NK-92 treated with Interleukin-12 subunit alpha and Interleukin-12 subunit beta, amount 100 ng/mL, for 24 hours (cell line): ENCODE measurements around the gene LHX6.

ENCODE experiments used
- DNase-seq: peaks from one replicate; lab custom pipeline; 2025; lab: John Stamatoyannopoulos, UW

LHX6 gene

DNA sequence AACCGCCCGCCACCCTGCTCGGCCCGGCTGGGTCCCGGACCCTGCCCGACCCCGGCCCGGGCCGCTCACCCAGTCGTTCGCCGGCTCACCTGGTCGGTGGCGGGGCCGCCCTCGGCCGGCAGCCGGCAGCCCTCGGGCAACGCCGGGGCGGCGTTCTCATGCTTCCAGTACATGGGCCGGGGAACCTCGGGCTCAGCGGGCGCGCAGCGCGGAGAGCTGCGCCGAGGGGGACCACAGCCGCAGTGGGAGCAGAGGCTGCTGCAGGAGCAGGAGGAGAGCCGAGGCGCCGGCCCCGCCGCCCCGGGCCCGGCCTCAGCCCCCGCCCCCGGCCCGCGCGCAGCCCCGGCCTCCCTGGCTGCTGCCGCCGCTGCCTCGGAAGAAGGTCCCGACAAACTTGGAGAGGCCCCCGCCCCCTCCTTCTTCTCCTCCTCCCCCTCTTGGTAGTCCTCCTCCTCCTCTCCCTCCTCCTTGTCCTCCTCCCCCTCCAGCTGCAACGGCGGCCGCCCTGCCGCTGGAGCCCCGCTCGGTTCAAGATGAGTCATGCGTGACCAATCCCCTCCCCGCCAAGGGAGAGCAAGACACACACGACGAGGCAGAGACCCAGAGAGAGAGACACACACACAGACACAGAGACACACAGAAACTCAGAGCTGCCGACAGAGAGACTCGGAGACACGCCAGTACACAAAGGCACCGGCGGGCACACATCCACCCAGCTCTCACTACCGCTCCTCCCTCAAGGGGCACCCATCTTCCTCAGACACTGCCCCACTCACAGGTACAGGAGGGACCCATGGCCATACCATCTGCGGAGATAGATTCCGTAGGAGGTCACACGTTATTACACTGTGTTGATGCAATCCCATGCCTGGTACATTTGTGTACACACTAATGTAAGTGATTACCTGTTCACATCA lies at the start of gene LHX6:
Gene LHX6 (minus strand): TSS at position 390 of the 917 bp plus-strand sequence. CDS start 217 bp downstream, at position 173.
- DNase-seq: no peak

DNA sequence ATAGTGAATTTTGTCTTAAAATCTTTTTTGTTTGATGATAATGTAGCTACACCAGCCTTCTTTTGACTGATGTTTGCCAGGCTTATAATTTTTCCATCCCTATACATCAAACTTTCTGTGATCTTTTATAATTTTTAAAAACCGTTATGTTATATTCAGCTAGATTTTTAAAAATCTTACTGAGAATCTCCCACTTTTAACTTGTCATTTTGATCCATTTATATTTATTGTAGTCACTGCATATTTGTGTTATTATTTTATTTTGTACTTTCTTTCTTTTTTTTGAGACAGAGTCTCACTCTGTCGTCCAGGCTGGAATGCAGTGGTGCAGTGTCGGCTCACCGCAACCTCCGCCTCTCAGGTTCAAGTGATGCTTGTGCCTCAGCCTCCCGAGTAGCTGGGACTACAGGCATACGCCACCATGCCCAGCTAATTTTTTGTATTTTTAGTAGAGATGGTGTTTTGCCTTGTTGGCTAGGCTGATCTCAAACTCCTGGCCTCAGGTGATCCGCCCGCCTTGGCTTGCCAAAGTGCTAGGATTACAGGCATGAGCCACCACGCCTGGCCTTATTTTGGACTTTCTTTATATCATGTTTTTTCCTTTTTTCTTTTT lies 48.6 kb upstream of the LHX6 start:
- no peak for DNase-seq

GRCh38 chr9:122276096-122276495 lies 47.3 kb upstream of the LHX6 start:
- DNase-seq: no peak

GRCh38 chr9:122274055-122274454 lies 45.3 kb upstream of the LHX6 start:
- no peak for DNase-seq

DNA sequence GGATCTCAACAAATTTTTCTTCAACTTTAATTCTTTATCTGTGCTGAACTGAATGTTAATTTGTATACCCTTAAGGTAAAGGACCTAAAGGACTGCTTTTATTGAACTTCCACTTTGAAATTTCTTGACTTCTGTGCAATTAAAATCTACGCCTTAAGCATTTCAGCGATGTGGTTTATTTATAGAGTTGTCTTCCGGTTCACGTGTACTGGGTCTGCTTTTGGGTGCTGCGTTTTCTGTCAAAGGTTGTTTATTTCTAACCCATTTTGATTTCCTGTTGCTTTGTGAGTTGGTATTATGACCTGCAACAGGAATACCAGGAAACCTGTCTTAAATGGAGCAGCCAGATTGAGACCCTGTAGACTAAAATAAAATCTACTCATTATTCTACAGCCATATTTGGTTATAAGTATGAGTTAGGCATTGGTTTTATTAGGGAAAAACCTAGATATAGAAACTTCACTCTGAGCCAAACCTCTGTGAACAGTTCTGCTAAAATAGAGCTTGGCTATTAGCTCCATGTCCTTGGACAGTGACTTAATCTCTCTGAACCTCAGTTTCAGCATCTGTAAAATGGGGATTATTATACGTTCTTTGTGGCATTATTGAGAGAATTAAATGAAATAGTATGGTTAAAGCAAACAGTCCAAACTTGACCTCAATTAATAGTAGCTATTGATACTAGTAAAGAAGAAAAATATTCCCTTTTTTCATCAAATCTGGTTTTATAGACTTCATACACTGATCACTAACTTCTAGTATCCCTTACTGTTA lies 39.5 kb upstream of the LHX6 start:
- DNase-seq: no peak

- DNase-seq: no peak
Measured at GRCh38 chr9:122265149-122265915, 36.6 kb upstream of the LHX6 start.

- peak; percentile 81 for DNase-seq
Measured at GRCh38 chr9:122264360-122265148, 35.8 kb upstream of the LHX6 start, which contains the start of the genes MRRF and RBM18. MRRF (plus strand) TSS chr9:122264882; CDS start chr9:122270892, 6,010 bp downstream. RBM18 (minus strand) TSS chr9:122264840; CDS start chr9:122261492, 3,348 bp downstream.

- no peak for DNase-seq
Measured at GRCh38 chr9:122263699-122264349, 35.1 kb upstream of the LHX6 start.

- no peak for DNase-seq
Measured at GRCh38 chr9:122262073-122262472, 33.3 kb upstream of the LHX6 start.

- no peak for DNase-seq
Measured at GRCh38 chr9:122261469-122261881, 32.7 kb upstream of the LHX6 start.

DNA sequence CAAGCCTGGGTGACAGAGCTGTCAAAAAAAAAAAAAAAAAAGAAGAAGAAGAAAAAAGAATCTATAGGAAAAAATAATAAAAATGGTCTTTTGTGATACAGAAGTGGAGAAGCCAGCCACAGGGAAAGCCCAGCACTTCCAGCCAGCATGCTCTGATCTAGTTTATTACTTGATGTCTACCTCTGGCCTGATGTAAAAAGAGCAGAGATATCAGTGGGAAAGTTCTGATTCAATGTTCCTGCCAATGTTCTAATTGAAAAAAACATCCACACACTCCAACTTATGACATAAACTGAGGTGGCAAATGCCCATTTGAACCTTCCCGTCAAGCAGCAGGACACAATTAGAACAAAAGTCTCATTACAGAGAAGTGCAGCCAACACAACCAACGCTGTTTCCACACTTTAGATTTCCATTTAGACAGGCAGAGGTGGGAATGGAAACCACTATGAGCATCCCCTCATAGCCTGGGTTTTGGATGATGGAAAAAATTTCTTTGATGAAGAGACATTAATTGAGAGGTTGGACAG lies 30.2 kb upstream of the LHX6 start:
- DNase-seq: no peak

- no peak for DNase-seq
Measured at GRCh38 chr9:122256206-122256605, 27.4 kb upstream of the LHX6 start.

DNA sequence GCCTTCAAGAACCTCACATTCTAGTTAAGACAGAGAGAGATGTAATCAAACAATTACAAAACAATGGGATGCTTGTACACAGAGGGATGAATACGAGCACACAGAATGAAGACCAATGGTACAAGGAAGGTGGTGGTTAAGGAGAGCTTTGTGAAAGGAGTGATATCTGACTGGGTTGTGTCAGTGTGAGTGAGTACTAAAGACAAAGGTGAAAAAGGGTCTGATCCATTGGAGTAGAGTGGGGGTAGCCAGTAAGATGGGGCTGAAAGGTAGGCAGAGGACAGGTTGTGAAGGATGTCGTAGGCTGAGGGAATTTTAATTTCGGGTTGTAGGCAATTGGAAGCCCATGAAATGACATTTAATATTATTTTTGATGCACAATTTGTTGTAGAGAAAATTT lies 26.0 kb upstream of the LHX6 start:
- DNase-seq: no peak

GRCh38 chr9:122252796-122253195 lies 24.0 kb upstream of the LHX6 start:
- no peak for DNase-seq

DNA sequence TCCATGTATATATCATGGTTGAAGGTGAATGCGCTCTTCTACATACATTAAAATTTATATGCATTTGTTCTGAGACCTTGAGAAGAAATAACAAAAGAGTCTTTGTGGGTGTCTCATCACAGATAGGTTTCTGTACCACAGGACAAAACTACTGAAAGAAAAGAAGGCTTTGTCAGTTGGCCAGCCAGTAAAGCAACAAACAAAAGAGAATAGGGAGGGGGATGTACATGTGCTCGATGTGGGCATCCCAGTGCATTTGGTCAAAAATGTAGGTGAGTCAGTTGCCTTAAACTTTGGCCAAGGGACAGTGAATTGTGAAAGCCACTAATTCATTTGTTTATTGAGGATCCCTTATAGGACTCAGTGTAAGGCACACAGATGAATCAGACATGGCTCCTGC lies 22.6 kb upstream of the LHX6 start:
- no peak for DNase-seq

- no peak for DNase-seq
Measured at GRCh38 chr9:122248448-122248865, 19.7 kb upstream of the LHX6 start.

DNA sequence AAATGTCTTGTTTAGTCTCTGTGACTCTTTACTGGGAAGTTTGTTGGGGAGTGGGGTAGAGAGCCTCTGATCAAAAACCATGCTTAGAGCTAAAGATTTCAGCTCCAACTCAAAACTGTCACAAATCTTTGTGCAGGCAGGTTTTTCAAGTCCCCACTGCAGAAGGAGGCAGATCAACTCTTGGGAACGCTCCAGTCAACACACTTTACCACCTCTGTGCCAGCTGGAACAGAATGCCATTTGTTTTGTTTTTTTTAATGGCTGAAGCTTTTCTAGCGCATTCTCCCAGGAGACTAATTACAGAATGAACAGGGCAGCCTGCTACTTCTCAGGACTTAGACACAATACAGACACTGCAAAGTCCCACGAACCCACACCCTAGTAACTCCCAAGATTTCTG lies 17.9 kb upstream of the LHX6 start:
- no peak for DNase-seq

DNA sequence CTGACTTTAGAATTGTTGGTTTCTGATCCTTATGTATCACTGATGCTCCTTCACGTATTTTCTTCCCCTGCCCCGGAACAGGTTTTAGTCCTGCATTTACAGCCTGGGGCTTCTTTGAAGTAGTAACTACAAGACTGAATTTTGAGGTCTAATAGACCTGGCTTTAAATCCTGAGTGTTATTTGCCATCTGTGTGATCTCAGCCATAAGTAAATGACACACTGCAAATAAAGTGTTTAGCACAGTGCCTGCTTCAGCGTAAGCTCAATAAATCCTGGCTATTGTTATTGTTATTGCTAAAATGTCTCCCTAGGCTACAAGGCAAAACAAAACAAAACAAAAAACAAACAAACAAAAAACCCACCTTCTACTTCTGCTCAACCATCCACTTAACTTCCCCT lies 15.6 kb upstream of the LHX6 start:
- DNase-seq: no peak

DNA sequence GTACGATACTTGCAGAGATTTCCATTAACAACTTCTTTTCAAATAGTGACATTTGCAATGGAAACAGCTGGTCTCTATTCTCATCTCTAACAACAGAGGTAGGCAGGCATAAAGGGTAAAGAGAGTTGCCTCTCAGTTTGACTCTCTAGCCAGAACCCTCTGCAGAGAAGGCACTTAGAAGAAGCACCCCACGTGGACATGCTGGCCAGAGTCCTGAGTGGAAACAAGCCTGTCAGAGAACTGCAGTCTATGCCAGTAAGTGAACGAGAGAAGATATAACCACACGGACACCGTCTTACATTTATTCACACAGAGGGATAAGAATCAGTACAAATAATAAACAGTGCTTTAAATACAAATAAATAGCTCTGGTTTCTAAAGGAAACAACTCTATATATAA lies 11.0 kb upstream of the LHX6 start:
- no peak for DNase-seq

- DNase-seq: no peak
Measured at GRCh38 chr9:122236681-122237080, 7.9 kb upstream of the LHX6 start.
